ENCODE results near the gene TRAM2. TPM values are rescaled to one million over a fixed set of nuclear protein-coding genes. Genes with fewer than 3 reads are reported as not detected.

Gene TRAM2
- total RNA-seq, 4 donors from 2014 or later = 3.8 to 33.2 (median 17.6) TPM

GRCh38 chr6:52577778-52578463, 1.1 kb upstream of the TRAM2 start:
- no peak for TF ChIP-seq POLR2A (IDR thresholded peaks at IDR 0.05)
- no peak for TF ChIP-seq CTCF (IDR thresholded peaks at IDR 0.05)
- intact Hi-C loops (cut with DNase I; ENCODE audit: low total_unique reads) = loop anchor here (10.0 kb wide), 1 partner anchor 63 kb away; no protein-coding TSS in a partner anchor
- no peak for DNase-seq
- Histone ChIP-seq H3K27me3 (no peaks in the 10 kb centered on the region), H3K36me3 (no peaks in the 10 kb centered on the region), H3K4me3 (peak overlapping the region; percentile 46 to 69), H3K9me3 (no peaks in the 10 kb centered on the region), H3K4me1 (peaks cover 5 to 7% of the 10 kb centered on the region in 2 donors), H3K27ac (peak overlapping the region; percentile 94 to 99)

GRCh38 chr6:52576392-52577021, 353 bp downstream of the TRAM2 start:
- Histone ChIP-seq H3K27me3 (no peaks in the 10 kb centered on the region), H3K36me3 (no peaks in the 10 kb centered on the region), H3K27ac (peak overlapping the region; percentile 94 to 99), H3K4me1 (peaks cover 5 to 7% of the 10 kb centered on the region in 2 donors), H3K4me3 (peak overlapping the region; percentile 69 to 75), H3K9me3 (no peaks in the 10 kb centered on the region)
- TF ChIP-seq POLR2A (IDR thresholded peaks at IDR 0.05) (peak; percentile 55 to 70), CTCF (IDR thresholded peaks at IDR 0.05) (peak; percentile 49 to 51 (median 50))
- DNase-seq = peak in 1 of 2 donors; percentile 70
- intact Hi-C loops (cut with DNase I; ENCODE audit: low total_unique reads) = loop anchor here (10.0 kb wide), 1 partner anchor 62 kb away; no protein-coding TSS in a partner anchor

GRCh38 chr6:52576054-52576391, 837 bp downstream of the TRAM2 start:
- intact Hi-C loops (cut with DNase I; ENCODE audit: low total_unique reads) = loop anchor here (10.0 kb wide), 1 partner anchor 61 kb away; no protein-coding TSS in a partner anchor
- no peak for TF ChIP-seq POLR2A (IDR thresholded peaks at IDR 0.05)
- no peak for TF ChIP-seq CTCF (IDR thresholded peaks at IDR 0.05)
- no peak for DNase-seq
- peak overlapping the region; percentile 94 to 99 for H3K27ac ChIP-seq
- H3K4me3 ChIP-seq = peak overlapping the region; percentile 69 to 75
- no peaks in the 10 kb centered on the region for H3K27me3 ChIP-seq
- no peaks in the 10 kb centered on the region for H3K9me3 ChIP-seq
- H3K36me3 ChIP-seq = no peaks in the 10 kb centered on the region
- peaks cover 5 to 7% of the 10 kb centered on the region in 2 donors for H3K4me1 ChIP-seq

GRCh38 chr6:52575502-52575892, 1.4 kb downstream of the TRAM2 start:
- peak overlapping the region; percentile 94 to 99 for H3K27ac ChIP-seq
- H3K36me3 ChIP-seq = no peaks in the 10 kb centered on the region
- no peak for DNase-seq
- no peaks in the 10 kb centered on the region for H3K9me3 ChIP-seq
- TF ChIP-seq POLR2A (IDR thresholded peaks at IDR 0.05) (no peak), CTCF (IDR thresholded peaks at IDR 0.05) (no peak)
- intact Hi-C loops (cut with DNase I; ENCODE audit: low total_unique reads) = loop anchor here (10.0 kb wide), 1 partner anchor 61 kb away; no protein-coding TSS in a partner anchor
- peak overlapping the region; percentile 69 to 75 for H3K4me3 ChIP-seq
- no peaks in the 10 kb centered on the region for H3K27me3 ChIP-seq
- H3K4me1 ChIP-seq = peaks cover 5 to 8% of the 10 kb centered on the region in 2 donors
